ENCODE measurements around the gene PRPF4. TPM values are rescaled to one million over a fixed set of nuclear protein-coding genes. Genes with fewer than 3 reads are reported as not detected.
A peak's percentile ranks its signal among the peaks of the same experiment; 100 is the strongest.

Gene PRPF4
- total and polyA plus RNA-seq, 9 of the 15 experiments (the other 6 are each of a cell fraction or from before 2014, with no cell fraction given), result 25.8 to 66.0 (median 39.8) TPM

DNA sequence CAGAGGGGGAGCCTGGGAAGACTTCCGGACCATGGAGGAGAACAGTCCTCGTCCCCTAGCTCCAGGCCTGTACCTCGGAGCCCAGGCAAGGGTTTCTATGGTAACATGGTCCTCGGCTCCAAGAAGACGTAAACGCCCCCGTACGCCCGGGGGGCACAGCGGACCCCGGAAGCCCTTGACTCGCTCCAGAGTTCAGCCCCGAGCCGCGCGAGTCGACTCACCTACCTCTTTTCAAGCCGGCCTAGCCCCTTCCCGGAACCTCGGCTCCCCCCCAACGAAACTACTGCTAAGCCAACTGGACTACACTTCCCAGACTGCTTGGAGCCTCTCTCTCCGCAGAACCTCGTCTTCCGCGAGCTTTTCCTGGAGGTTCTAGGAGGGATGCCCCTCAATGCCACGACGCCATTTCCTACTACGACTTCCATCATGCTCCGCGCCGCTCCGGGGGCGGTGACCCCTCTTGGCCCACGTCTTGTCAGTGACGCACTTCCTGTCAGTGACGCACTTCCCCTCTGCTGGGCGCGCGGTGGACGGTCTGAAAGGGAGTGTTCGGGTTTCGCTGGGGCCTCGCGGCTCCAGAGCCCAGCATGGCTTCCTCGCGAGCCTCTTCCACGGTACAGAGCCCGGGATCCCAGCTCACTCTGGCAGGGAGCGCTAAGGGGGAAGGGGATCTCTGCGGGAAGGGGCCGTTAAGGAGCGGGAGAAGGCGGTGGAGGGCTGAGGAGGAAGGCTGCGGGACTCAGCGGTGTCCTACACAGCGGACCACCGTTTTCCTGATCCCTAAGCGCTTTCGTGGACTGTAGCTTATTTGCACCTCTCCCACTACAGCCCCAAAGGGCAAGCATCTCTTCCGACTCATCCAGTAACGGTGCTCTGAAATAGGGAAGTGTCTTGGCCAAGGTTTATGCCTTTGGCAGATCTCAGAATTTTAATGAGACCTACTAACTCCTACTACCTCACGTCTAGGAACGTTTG lies at the start of gene PRPF4, which contains the start of gene CDC26 (continued):
- TF ChIP-seq, protein P1, sequence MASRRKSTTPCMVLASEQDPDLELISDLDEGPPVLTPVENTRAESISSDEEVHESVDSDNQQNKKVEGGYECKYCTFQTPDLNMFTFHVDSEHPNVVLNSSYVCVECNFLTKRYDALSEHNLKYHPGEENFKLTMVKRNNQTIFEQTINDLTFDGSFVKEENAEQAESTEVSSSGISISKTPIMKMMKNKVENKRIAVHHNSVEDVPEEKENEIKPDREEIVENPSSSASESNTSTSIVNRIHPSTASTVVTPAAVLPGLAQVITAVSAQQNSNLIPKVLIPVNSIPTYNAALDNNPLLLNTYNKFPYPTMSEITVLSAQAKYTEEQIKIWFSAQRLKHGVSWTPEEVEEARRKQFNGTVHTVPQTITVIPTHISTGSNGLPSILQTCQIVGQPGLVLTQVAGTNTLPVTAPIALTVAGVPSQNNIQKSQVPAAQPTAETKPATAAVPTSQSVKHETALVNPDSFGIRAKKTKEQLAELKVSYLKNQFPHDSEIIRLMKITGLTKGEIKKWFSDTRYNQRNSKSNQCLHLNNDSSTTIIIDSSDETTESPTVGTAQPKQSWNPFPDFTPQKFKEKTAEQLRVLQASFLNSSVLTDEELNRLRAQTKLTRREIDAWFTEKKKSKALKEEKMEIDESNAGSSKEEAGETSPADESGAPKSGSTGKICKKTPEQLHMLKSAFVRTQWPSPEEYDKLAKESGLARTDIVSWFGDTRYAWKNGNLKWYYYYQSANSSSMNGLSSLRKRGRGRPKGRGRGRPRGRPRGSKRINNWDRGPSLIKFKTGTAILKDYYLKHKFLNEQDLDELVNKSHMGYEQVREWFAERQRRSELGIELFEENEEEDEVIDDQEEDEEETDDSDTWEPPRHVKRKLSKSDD (conservative IDR thresholded peaks at IDR 0.05; ENCODE audit: low read length), result no peak
- TF ChIP-seq ZNF354B (CRISPR knock-in tag; IDR thresholded peaks at IDR 0.05) (no peak), ELF4 (CRISPR knock-in tag; IDR thresholded peaks at IDR 0.05) (peak; percentile 89), DIDO1 (tag; IDR thresholded peaks at IDR 0.05; ENCODE audit: low read depth) (no peak; the same call in 1 of the 2 replicates), KLF1 (tag; IDR thresholded peaks at IDR 0.05) (0 out of 2 replicates have a peak, but pooled peaks have one; percentile 13), NCOA1 (IDR thresholded peaks at IDR 0.05; ENCODE audit: low read depth) (no peak), BCOR (IDR thresholded peaks at IDR 0.05) (no peak), RBM17 (IDR thresholded peaks at IDR 0.05; ENCODE audit: borderline replicate concordance, low read depth, low read length) (no peak), RBM15 (IDR thresholded peaks at IDR 0.05; ENCODE audit: insufficient read depth, low read length) (no peak), COPS2 (conservative IDR thresholded peaks at IDR 0.05) (no peak), NR1H2 (CRISPR knock-in tag; IDR thresholded peaks at IDR 0.05) (no peak), HDGF (IDR thresholded peaks at IDR 0.05) (no peak), KHSRP (IDR thresholded peaks at IDR 0.05) (peak; percentile 70), TBL1XR1 (IDR thresholded peaks at IDR 0.05; ENCODE audit: low read length in 2 of 2) (peak in 1 of 2 experiments; percentile 82; a peak in 2 of 4 replicates), IFI16 (CRISPR knock-in tag; IDR thresholded peaks at IDR 0.05) (no peak), ZNF444 (CRISPR knock-in tag; IDR thresholded peaks at IDR 0.05) (no peak), HNRNPH1 (optimal IDR thresholded peaks at IDR 0.05; ENCODE audit: low read depth, low read length) (no peak), STAT5B (CRISPR knock-in tag; IDR thresholded peaks at IDR 0.05) (no peak), ZNF23 (CRISPR knock-in tag; IDR thresholded peaks at IDR 0.05) (no peak), MYNN (IDR thresholded peaks at IDR 0.05) (no peak), MYNN (CRISPR knock-in tag; IDR thresholded peaks at IDR 0.05) (no peak), MCM2 (IDR thresholded peaks at IDR 0.05; ENCODE audit: low read depth) (no peak)
- TF ChIP-seq, protein P2, sequence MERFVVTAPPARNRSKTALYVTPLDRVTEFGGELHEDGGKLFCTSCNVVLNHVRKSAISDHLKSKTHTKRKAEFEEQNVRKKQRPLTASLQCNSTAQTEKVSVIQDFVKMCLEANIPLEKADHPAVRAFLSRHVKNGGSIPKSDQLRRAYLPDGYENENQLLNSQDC (CRISPR knock-in tag; IDR thresholded peaks at IDR 0.05), result no peak
- TF ChIP-seq, protein P3, sequence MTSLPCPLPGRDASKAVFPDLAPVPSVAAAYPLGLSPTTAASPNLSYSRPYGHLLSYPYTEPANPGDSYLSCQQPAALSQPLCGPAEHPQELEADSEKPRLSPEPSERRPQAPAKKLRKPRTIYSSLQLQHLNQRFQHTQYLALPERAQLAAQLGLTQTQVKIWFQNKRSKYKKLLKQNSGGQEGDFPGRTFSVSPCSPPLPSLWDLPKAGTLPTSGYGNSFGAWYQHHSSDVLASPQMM (CRISPR knock-in tag; IDR thresholded peaks at IDR 0.05), result no peak

All from K562 (cell line).